GM12878 (cell line): ENCODE data around the gene KIRREL1. TPM values are rescaled to one million over a fixed set of nuclear protein-coding genes. Genes with fewer than 3 reads are reported as not detected.

Experiments used
- ATAC-seq: fragments of 200-7000 bp; cut with Tn5 transposase; 3 replicates; pipeline ENCODE4 v1.9.1; 2020; ENCODE audit warnings: mild to moderate bottlenecking, moderate library complexity
- BruUV-seq: library from RNA; stranded (reverse); fragments of 400-500 nt; replicated peaks from 2 replicates; lab custom pipeline; 2021; lab: Mats Ljungman, UMichigan
- CTCF ChIA-PET: fragments of 300-600 bp; sonication (Branson Sonifier 250); formaldehyde crosslinking; extraction: SDS; loops from one replicate; lab custom pipeline; 2021; ENCODE audit warnings: inconsistent platforms; lab: Yijun Ruan, JAX
- POLR2A ChIA-PET: fragments of 350-600 bp; formaldehyde crosslinking; extraction: SDS; loops from one replicate; lab custom pipeline; 2021; ENCODE audit warnings: inconsistent platforms; lab: Charles Lee
- RAD21 ChIA-PET: fragments of 300-600 bp; sonication (Branson Sonifier 250); formaldehyde crosslinking; loops from one replicate; lab custom pipeline; 2023; ENCODE audit warnings: antibody characterized with exemption; ENCODE audit not compliant: unreplicated experiment; lab: Charles Lee
- SMC1A ChIA-PET: fragments of 300-600 bp; sonication (Branson Sonifier 250); formaldehyde crosslinking; loops from one replicate; lab custom pipeline; 2023; ENCODE audit not compliant: unreplicated experiment, uncharacterized antibody; lab: Charles Lee
- DNase-seq: peaks from one replicate; pipeline ENCODE4 v3.0.0-alpha.2; 2011; ENCODE audit warnings: low read depth, low spot score
- FAIRE-seq: peaks from 3 replicates; lab custom pipeline; 2011; peaks lifted over from hg19 to GRCh38; lab: Jason Lieb, UNC
- H2AFZ ChIP-seq: 2 replicates; pipeline ENCODE4 v1.6.0; 2011; ENCODE audit warnings: low read depth, low read length, control low read depth; ENCODE audit not compliant: control insufficient read depth
- H3K27ac ChIP-seq: 2 replicates; pipeline ENCODE4 v1.5.1; 2011; ENCODE audit warnings: control low read depth; ENCODE audit not compliant: control insufficient read depth, insufficient read depth
- H3K27me3 ChIP-seq, 2 experiments: replicated peaks in 1 of 2; 2 replicates each; pipeline versions ENCODE4 v1.6.0 to v1.6.1; 2011; ENCODE audit warnings: low read length in 1 of 2; ENCODE audit not compliant: control insufficient read depth in 2 of 2, insufficient read depth in 2 of 2
- H3K36me3 ChIP-seq, 2 experiments: 2 replicates each; pipeline ENCODE4 v1.5.1; 2011; ENCODE audit warnings: low read length in 1 of 2; ENCODE audit not compliant: control insufficient read depth in 2 of 2, insufficient read depth in 2 of 2
- H3K4me1 ChIP-seq: 2 replicates; pipeline ENCODE4 v1.6.1; 2011; ENCODE audit warnings: mild to moderate bottlenecking, low read length, moderate library complexity, mixed read lengths; ENCODE audit not compliant: control insufficient read depth, insufficient read depth
- H3K4me2 ChIP-seq: 2 replicates; pipeline ENCODE4 v1.6.0; 2011; ENCODE audit warnings: control low read depth; ENCODE audit not compliant: control insufficient read depth, insufficient read depth
- H3K4me3 ChIP-seq: fragments of 200-600 bp; sonication (generic); 2 replicates; pipeline ENCODE4 v1.5.1; 2016
- H3K79me2 ChIP-seq: 2 replicates; pipeline ENCODE4 v1.6.0; 2011; ENCODE audit warnings: low read length; ENCODE audit not compliant: control insufficient read depth, insufficient read depth
- H3K9ac ChIP-seq: 2 replicates; pipeline ENCODE4 v1.8.0; 2011; ENCODE audit warnings: low read length, control low read depth, mixed read lengths; ENCODE audit not compliant: control insufficient read depth, insufficient read depth
- H3K9me3 ChIP-seq: replicated peaks from 3 replicates; pipeline ENCODE4 v1.5.1; 2011; ENCODE audit warnings: mild to moderate bottlenecking, low read length; ENCODE audit not compliant: control insufficient read depth, insufficient read depth
- H4K20me1 ChIP-seq: 2 replicates; pipeline ENCODE4 v1.6.0; 2011; ENCODE audit not compliant: control insufficient read depth, insufficient read depth
- BCL11A ChIP-seq: IDR thresholded peaks from 2 replicates; pipeline ENCODE4 v1.6.1; 2011; ENCODE audit warnings: low read depth, low read length
- CREB1 ChIP-seq: IDR thresholded peaks from 2 replicates; pipeline ENCODE4 v1.6.1; 2012; ENCODE audit warnings: low read depth, mild to moderate bottlenecking, inconsistent platforms
- FOXM1 ChIP-seq: IDR thresholded peaks from 2 replicates; pipeline ENCODE4 v1.6.1; 2012; ENCODE audit warnings: low read depth, mild to moderate bottlenecking, inconsistent platforms, low read length, moderate library complexity
- WGBS: methylation state at CpG from one replicate; pipeline ENCODE4 v1.1.6; 2016; ENCODE audit warnings: low lambda C conversion rate; ENCODE audit not compliant: insufficient replicate concordance, insufficient coverage; ENCODE audit errors: missing lambda C conversion rate; 5-methylcytosine and 5-hydroxymethylcytosine counted together
- in situ Hi-C: fragments of 300-500 bp; cut with MboI; formaldehyde crosslinking; loops from 9 replicates; pipeline ENCODE4 v1.14.3; 2018; ENCODE audit warnings: mixed read lengths
- intact Hi-C: fragments of 100-400 bp; cut with micrococcal nuclease; formaldehyde crosslinking; loops from one replicate; pipeline ENCODE4 v1.14.2; 2022; ENCODE audit not compliant: unreplicated experiment
- polyA plus RNA-seq, 11 experiments: library from polyadenylated mRNA; depleted of rRNA in 4 of 11; unstranded in 6 of 11; stranded (reverse) in 5 of 11; fragments of >200 nt; fragmentation: Nextera tagmentation in 4 of 11; fragmentation: Illumina TruSeq in 1 of 11; extraction: Ambion mirVana in 4 of 11; extraction: Trizol in 1 of 11; gene quantifications; 1 replicate in 1 of 11; 2 replicates in 10 of 11; pipeline versions ENCODE4 v1.2.1 to v1.2.3, GENCODE V29; 2011 to 2016; ENCODE audit warnings: inconsistent platforms in 2 of 11, missing spikeins in 2 of 11, low read depth in 1 of 11
- total RNA-seq, 4 experiments: library from RNA; depleted of rRNA in 3 of 4; stranded (reverse); fragments of >200 nt in 3 of 4; fragmentation: Illumina TruSeq in 1 of 4; extraction: Trizol in 1 of 4; gene quantifications; 2 replicates each; pipeline versions ENCODE4 v1.2.1 to v1.2.3, GENCODE V29; 2013 to 2021
- TF ChIP-seq, protein P1 (sequence below): fragments of 450-650 bp; IDR thresholded peaks from 2 replicates; pipeline ENCODE4 v1.6.1; 2018; ENCODE audit warnings: mild to moderate bottlenecking, low read depth, moderate library complexity; ENCODE audit not compliant: partially characterized antibody
- TF ChIP-seq, protein P2 (sequence below), 3 experiments: IDR thresholded peaks in 2 of 3; conservative IDR thresholded peaks in 1 of 3; 2 replicates each; pipeline ENCODE4 v1.5.1; 2011; ENCODE audit warnings: low read depth in 3 of 3, low read length in 3 of 3, mild to moderate bottlenecking in 3 of 3, control low read depth in 2 of 3, moderate library complexity in 2 of 3, inconsistent platforms in 1 of 3, mixed read lengths in 1 of 3; ENCODE audit not compliant: control insufficient read depth in 2 of 3, insufficient read depth in 1 of 3; ENCODE audit errors: extremely low read depth in 1 of 3
- TF ChIP-seq, protein P3 (sequence below): fragments of 150-350 bp; IDR thresholded peaks from 2 replicates; pipeline ENCODE4 v1.6.1; 2016; ENCODE audit warnings: low read depth, low read length
- TF ChIP-seq, protein P4 (sequence below): IDR thresholded peaks from 2 replicates; pipeline ENCODE4 v1.6.1; 2011; ENCODE audit warnings: low read depth, mild to moderate bottlenecking, low read length, moderate library complexity, borderline replicate concordance; ENCODE audit errors: extremely low read depth
- TF ChIP-seq, protein P5 (sequence below): IDR thresholded peaks from 2 replicates; pipeline ENCODE4 v1.6.1; 2011; ENCODE audit warnings: low read depth, low read length, improper control_type of control experiment, borderline replicate concordance

KIRREL1 gene
- total and polyA plus RNA-seq, 10 of the 15 experiments (the other 5 are each of a cell fraction or from before 2014, with no cell fraction given), result 0.15 TPM; not detected in 9

DNA sequence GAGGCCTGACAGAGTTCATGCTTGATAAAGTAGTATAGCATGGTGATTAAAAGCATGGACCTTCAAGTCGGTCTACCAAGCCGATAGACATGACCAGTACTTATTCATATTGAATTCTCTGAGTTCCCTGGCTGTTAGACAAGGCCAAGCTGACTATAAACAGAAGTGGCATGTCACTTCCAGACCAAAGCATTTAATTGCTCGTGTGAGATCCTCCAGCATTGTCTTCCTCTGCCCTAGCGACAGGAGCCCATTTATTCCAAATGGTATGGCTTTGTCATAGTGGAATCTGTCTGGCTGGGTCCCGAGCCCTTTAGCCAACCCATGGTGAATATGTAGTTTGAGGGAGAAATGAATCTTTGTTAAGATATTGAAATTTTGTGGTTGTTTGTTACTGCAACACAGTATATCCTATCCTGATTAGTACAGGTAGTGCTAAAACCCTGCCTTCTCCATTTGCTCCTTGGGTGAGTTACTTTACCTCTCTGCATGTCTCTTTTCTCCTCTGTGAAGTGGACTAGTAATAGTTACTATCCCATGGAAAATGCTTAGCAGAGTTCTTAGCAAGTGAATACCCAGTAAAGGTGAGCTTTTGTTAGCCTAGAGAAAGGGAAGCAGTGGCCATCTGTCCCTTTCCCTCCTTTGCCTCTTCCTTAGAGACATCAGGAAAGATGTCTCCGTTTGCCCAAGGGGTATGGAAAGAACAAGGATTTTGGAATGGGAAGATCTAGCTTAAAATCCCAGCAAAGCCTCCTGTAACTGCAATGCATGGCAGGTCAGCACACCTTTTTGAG, 109.6 kb downstream of the KIRREL1 start:
- POLR2A ChIA-PET, result no interaction called here
- no peak for ATAC-seq
- no peaks in the 10 kb centered on the region; a peak in 1 of 4 replicates for H3K27me3 ChIP-seq
- DNase-seq, result no peak
- RAD21 ChIA-PET, result no interaction called here
- in situ Hi-C loops (no loop called here), intact Hi-C loops (no loop called here)
- WGBS, result 7% methylated on average over 6 of the region's 6 CpGs
- no peaks in the 10 kb centered on the region for H3K36me3 ChIP-seq
- H4K20me1 ChIP-seq, result no peaks in the 10 kb centered on the region
- CTCF ChIA-PET, result interaction anchor here (1.6 to 1.9 kb wide), 2 partner anchors 18 to 21 kb away, joined by 4 to 7 read pairs; no protein-coding TSS in a partner anchor
- H3K4me2 ChIP-seq, result no peak overlapping the region
- H3K9me3 ChIP-seq, result no peaks in the 10 kb centered on the region
- no peaks in the 10 kb centered on the region for H3K4me1 ChIP-seq
- no peak overlapping the region for H2AFZ ChIP-seq
- BruUV-seq, result no TSS peak
- no peak for FAIRE-seq
- H3K9ac ChIP-seq, result no peak overlapping the region
- H3K79me2 ChIP-seq, result no peaks in the 10 kb centered on the region
- H3K27ac ChIP-seq, result no peak overlapping the region
- SMC1A ChIA-PET, result interaction anchor here (0.8 kb wide), 1 partner anchor 227 kb away, joined by 3 read pairs; no protein-coding TSS in a partner anchor
- no peak overlapping the region for H3K4me3 ChIP-seq
- TF ChIP-seq, protein P1, sequence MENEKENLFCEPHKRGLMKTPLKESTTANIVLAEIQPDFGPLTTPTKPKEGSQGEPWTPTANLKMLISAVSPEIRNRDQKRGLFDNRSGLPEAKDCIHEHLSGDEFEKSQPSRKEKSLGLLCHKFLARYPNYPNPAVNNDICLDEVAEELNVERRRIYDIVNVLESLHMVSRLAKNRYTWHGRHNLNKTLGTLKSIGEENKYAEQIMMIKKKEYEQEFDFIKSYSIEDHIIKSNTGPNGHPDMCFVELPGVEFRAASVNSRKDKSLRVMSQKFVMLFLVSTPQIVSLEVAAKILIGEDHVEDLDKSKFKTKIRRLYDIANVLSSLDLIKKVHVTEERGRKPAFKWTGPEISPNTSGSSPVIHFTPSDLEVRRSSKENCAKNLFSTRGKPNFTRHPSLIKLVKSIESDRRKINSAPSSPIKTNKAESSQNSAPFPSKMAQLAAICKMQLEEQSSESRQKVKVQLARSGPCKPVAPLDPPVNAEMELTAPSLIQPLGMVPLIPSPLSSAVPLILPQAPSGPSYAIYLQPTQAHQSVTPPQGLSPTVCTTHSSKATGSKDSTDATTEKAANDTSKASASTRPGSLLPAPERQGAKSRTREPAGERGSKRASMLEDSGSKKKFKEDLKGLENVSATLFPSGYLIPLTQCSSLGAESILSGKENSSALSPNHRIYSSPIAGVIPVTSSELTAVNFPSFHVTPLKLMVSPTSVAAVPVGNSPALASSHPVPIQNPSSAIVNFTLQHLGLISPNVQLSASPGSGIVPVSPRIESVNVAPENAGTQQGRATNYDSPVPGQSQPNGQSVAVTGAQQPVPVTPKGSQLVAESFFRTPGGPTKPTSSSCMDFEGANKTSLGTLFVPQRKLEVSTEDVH, result no peak
- TF ChIP-seq BCL11A (no peak), FOXM1 (no peak), CREB1 (no peak)
- TF ChIP-seq, protein P2, sequence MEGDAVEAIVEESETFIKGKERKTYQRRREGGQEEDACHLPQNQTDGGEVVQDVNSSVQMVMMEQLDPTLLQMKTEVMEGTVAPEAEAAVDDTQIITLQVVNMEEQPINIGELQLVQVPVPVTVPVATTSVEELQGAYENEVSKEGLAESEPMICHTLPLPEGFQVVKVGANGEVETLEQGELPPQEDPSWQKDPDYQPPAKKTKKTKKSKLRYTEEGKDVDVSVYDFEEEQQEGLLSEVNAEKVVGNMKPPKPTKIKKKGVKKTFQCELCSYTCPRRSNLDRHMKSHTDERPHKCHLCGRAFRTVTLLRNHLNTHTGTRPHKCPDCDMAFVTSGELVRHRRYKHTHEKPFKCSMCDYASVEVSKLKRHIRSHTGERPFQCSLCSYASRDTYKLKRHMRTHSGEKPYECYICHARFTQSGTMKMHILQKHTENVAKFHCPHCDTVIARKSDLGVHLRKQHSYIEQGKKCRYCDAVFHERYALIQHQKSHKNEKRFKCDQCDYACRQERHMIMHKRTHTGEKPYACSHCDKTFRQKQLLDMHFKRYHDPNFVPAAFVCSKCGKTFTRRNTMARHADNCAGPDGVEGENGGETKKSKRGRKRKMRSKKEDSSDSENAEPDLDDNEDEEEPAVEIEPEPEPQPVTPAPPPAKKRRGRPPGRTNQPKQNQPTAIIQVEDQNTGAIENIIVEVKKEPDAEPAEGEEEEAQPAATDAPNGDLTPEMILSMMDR (IDR thresholded peaks at IDR 0.05 in 2 of 3, conservative IDR thresholded peaks at IDR 0.05 in 1 of 3; ENCODE audit: control insufficient read depth in 2 of 3, extremely low read depth in 1 of 3, insufficient read depth in 1 of 3, low read depth in 3 of 3, low read length in 3 of 3), result no peak
- TF ChIP-seq, protein P3, sequence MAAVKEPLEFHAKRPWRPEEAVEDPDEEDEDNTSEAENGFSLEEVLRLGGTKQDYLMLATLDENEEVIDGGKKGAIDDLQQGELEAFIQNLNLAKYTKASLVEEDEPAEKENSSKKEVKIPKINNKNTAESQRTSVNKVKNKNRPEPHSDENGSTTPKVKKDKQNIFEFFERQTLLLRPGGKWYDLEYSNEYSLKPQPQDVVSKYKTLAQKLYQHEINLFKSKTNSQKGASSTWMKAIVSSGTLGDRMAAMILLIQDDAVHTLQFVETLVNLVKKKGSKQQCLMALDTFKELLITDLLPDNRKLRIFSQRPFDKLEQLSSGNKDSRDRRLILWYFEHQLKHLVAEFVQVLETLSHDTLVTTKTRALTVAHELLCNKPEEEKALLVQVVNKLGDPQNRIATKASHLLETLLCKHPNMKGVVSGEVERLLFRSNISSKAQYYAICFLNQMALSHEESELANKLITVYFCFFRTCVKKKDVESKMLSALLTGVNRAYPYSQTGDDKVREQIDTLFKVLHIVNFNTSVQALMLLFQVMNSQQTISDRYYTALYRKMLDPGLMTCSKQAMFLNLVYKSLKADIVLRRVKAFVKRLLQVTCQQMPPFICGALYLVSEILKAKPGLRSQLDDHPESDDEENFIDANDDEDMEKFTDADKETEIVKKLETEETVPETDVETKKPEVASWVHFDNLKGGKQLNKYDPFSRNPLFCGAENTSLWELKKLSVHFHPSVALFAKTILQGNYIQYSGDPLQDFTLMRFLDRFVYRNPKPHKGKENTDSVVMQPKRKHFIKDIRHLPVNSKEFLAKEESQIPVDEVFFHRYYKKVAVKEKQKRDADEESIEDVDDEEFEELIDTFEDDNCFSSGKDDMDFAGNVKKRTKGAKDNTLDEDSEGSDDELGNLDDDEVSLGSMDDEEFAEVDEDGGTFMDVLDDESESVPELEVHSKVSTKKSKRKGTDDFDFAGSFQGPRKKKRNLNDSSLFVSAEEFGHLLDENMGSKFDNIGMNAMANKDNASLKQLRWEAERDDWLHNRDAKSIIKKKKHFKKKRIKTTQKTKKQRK, result no peak
- TF ChIP-seq, protein P4, sequence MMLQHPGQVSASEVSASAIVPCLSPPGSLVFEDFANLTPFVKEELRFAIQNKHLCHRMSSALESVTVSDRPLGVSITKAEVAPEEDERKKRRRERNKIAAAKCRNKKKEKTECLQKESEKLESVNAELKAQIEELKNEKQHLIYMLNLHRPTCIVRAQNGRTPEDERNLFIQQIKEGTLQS, result no peak
- TF ChIP-seq, protein P5, sequence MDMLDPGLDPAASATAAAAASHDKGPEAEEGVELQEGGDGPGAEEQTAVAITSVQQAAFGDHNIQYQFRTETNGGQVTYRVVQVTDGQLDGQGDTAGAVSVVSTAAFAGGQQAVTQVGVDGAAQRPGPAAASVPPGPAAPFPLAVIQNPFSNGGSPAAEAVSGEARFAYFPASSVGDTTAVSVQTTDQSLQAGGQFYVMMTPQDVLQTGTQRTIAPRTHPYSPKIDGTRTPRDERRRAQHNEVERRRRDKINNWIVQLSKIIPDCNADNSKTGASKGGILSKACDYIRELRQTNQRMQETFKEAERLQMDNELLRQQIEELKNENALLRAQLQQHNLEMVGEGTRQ, result no peak
